PC-9 (cell line): Measurements from ENCODE around the gene ELP1. TPM values are rescaled to one million over a fixed set of nuclear protein-coding genes. Genes with fewer than 3 reads are reported as not detected.

Experiments used
- BruUV-seq: library from RNA; stranded (reverse); fragments of 400-500 nt; replicated peaks from 2 replicates; lab custom pipeline; 2021; lab: Mats Ljungman, UMichigan
- CTCF ChIA-PET: fragments of 300-600 bp; sonication (Branson Sonifier 250); formaldehyde crosslinking; loops from one replicate; lab custom pipeline; 2022; ENCODE audit warnings: antibody characterized with exemption; lab: Charles Lee
- POLR2A ChIA-PET: fragments of 300-600 bp; sonication (Branson Sonifier 250); formaldehyde crosslinking; loops from one replicate; lab custom pipeline; 2022; ENCODE audit warnings: antibody characterized with exemption; ENCODE audit not compliant: unreplicated experiment; lab: Charles Lee
- DNase-seq, 2 experiments: peaks; one replicate each; pipeline versions ENCODE4 v3.0.0 to v3.0.0-alpha.2; 2015 to 2022; ENCODE audit warnings: mixed read lengths in 1 of 2
- H2AFZ ChIP-seq: fragments of 200-600 bp; sonication (generic); 2 replicates; pipeline ENCODE4 v1.8.1; 2017; ENCODE audit warnings: antibody characterized with exemption
- H3F3A ChIP-seq: fragments of 200-600 bp; sonication (generic); 2 replicates; pipeline ENCODE4 v1.8.1; 2017; ENCODE audit warnings: antibody characterized with exemption, mild to moderate bottlenecking, low read depth; ENCODE audit not compliant: insufficient read depth
- H3K27ac ChIP-seq: fragments of 200-600 bp; sonication (generic); 2 replicates; pipeline ENCODE4 v1.6.1; 2016; ENCODE audit warnings: mixed run types
- H3K27me3 ChIP-seq: fragments of 200-600 bp; sonication (generic); 2 replicates; pipeline ENCODE4 v1.6.1; 2016; ENCODE audit warnings: low read depth, mixed run types; ENCODE audit not compliant: insufficient read depth
- H3K36me3 ChIP-seq: fragments of 200-600 bp; sonication (generic); 2 replicates; pipeline ENCODE4 v1.6.1; 2016; ENCODE audit warnings: low read depth, mixed run types
- H3K4me1 ChIP-seq: fragments of 200-600 bp; sonication (generic); replicated peaks from 2 replicates; pipeline ENCODE4 v1.6.1; 2016; ENCODE audit warnings: mixed run types; ENCODE audit not compliant: insufficient read depth
- H3K4me2 ChIP-seq: fragments of 200-600 bp; sonication (generic); 2 replicates; pipeline ENCODE4 v1.6.1; 2017; ENCODE audit warnings: mixed run types
- H3K4me3 ChIP-seq: fragments of 200-600 bp; sonication (generic); 2 replicates; pipeline ENCODE4 v1.6.1; 2016; ENCODE audit warnings: mixed run types
- H3K79me2 ChIP-seq: fragments of 200-600 bp; sonication (generic); 2 replicates; pipeline ENCODE4 v1.6.1; 2017; ENCODE audit warnings: low read depth, mixed run types
- H3K9me2 ChIP-seq: fragments of 200-600 bp; sonication (generic); 2 replicates; pipeline ENCODE4 v1.8.1; 2017; ENCODE audit warnings: mild to moderate bottlenecking; ENCODE audit not compliant: insufficient read depth
- H3K9me3 ChIP-seq: fragments of 200-600 bp; sonication (generic); 2 replicates; pipeline ENCODE4 v1.8.1; 2016; ENCODE audit warnings: low read depth; ENCODE audit not compliant: insufficient read depth
- H4K20me1 ChIP-seq: fragments of 200-600 bp; sonication (generic); 2 replicates; pipeline ENCODE4 v1.8.1; 2017; ENCODE audit not compliant: insufficient read depth
- CTCF ChIP-seq: fragments of 200-600 bp; sonication (generic); conservative IDR thresholded peaks from 2 replicates; pipeline ENCODE4 v1.6.1; 2017; ENCODE audit warnings: mixed run types, antibody characterized with exemption, mild to moderate bottlenecking, moderate library complexity
- EZH2 ChIP-seq: fragments of 200-600 bp; sonication (generic); IDR thresholded peaks from 2 replicates; pipeline ENCODE4 v1.8.0; 2017; ENCODE audit warnings: antibody characterized with exemption, low read depth
- intact Hi-C: fragments of 100-400 bp; cut with micrococcal nuclease; formaldehyde crosslinking; loops from one replicate; pipeline ENCODE4 v1.10.0; 2022; ENCODE audit not compliant: unreplicated experiment
- total RNA-seq: library from RNA; stranded (reverse); gene quantifications from 2 replicates; pipeline ENCODE4 v1.2.3, GENCODE V29; 2021

Gene ELP1
- total RNA-seq, 1 experiment from 2014 or later = 35.1 TPM

GRCh38 chr9:108956631-108957026 is 22.7 kb upstream of the ELP1 start:
- no TSS peak for BruUV-seq
- intact Hi-C loops = no loop called here
- POLR2A ChIA-PET = no interaction called here
- Histone ChIP-seq H3K9me3 (no peaks in the 10 kb centered on the region), H3K4me3 (no peak overlapping the region), H3K27me3 (no peaks in the 10 kb centered on the region), H2AFZ (no peak overlapping the region), H3K79me2 (no peaks in the 10 kb centered on the region), H3F3A (peaks cover 16% of the 10 kb centered on the region; the same call in 1 of the 2 replicates), H3K36me3 (peaks cover 9% of the 10 kb centered on the region), H3K27ac (no peak overlapping the region), H3K9me2 (no peaks in the 10 kb centered on the region), H3K4me2 (no peak overlapping the region), H3K4me1 (no peaks in the 10 kb centered on the region), H4K20me1 (no peaks in the 10 kb centered on the region)
- no peak for DNase-seq
- CTCF ChIA-PET = no interaction called here
- no peak for TF ChIP-seq CTCF
- no peak for TF ChIP-seq EZH2

- Histone ChIP-seq H3K4me3 (no peak overlapping the region), H3F3A (peaks cover 16% of the 10 kb centered on the region; the same call in 1 of the 2 replicates), H3K9me2 (no peaks in the 10 kb centered on the region), H3K9me3 (no peaks in the 10 kb centered on the region), H2AFZ (no peak overlapping the region), H3K27me3 (no peaks in the 10 kb centered on the region), H3K36me3 (peaks cover 13% of the 10 kb centered on the region), H3K4me2 (no peak overlapping the region), H3K79me2 (no peaks in the 10 kb centered on the region), H4K20me1 (no peaks in the 10 kb centered on the region), H3K27ac (no peak overlapping the region), H3K4me1 (no peaks in the 10 kb centered on the region)
- intact Hi-C loops = no loop called here
- POLR2A ChIA-PET = no interaction called here
- CTCF ChIA-PET = no interaction called here
- BruUV-seq = no TSS peak
- TF ChIP-seq CTCF (no peak), EZH2 (no peak)
- DNase-seq = no peak
Measured at GRCh38 chr9:108956022-108956630, 22.2 kb upstream of the ELP1 start.

GRCh38 chr9:108953983-108954574 is 20.2 kb upstream of the ELP1 start:
- Histone ChIP-seq H3K4me3 (no peak overlapping the region), H3K4me1 (no peaks in the 10 kb centered on the region), H3K79me2 (no peaks in the 10 kb centered on the region), H3K9me2 (no peaks in the 10 kb centered on the region), H3K27me3 (no peaks in the 10 kb centered on the region), H3K27ac (no peak overlapping the region), H3K4me2 (no peak overlapping the region), H3K9me3 (no peaks in the 10 kb centered on the region), H4K20me1 (no peaks in the 10 kb centered on the region), H2AFZ (no peak overlapping the region), H3K36me3 (peaks cover 13% of the 10 kb centered on the region), H3F3A (peaks cover 16% of the 10 kb centered on the region)
- no peak for DNase-seq
- POLR2A ChIA-PET = interaction anchor here (0.6 kb wide), 1 partner anchor 128 kb away, joined by 4 read pairs; no protein-coding TSS in a partner anchor
- TF ChIP-seq CTCF (peak; percentile 76), EZH2 (no peak)
- no TSS peak for BruUV-seq
- intact Hi-C loops = no loop called here
- CTCF ChIA-PET = interaction anchor here (0.6 to 1.1 kb wide), 3 partner anchors 298 to 667 kb away, joined by 3 to 4 read pairs (median 4); no protein-coding TSS in a partner anchor
